Osteoblast (primary cell): ENCODE data around the gene RND3. TPM values are rescaled to one million over a fixed set of nuclear protein-coding genes. Genes with fewer than 3 reads are reported as not detected.

ENCODE experiments used
- DNase-seq: peaks from one replicate; pipeline ENCODE4 v3.0.0; 2011; ENCODE audit warnings: low spot score, mixed read lengths; ENCODE audit not compliant: insufficient read length; ENCODE audit errors: missing footprints
- H2AFZ ChIP-seq: 2 replicates; pipeline ENCODE4 v1.6.0; 2011; ENCODE audit warnings: mild to moderate bottlenecking, low read length
- H3K27ac ChIP-seq: 2 replicates; pipeline ENCODE4 v1.5.1; 2011; ENCODE audit warnings: mild to moderate bottlenecking, low read depth, low read length, moderate library complexity
- H3K27me3 ChIP-seq: 2 replicates; pipeline ENCODE4 v1.6.0; 2012; ENCODE audit warnings: mild to moderate bottlenecking, control low read depth, inconsistent platforms, low read length, moderate library complexity; ENCODE audit not compliant: insufficient read depth
- H3K36me3 ChIP-seq: 2 replicates; pipeline ENCODE4 v1.5.1; 2011; ENCODE audit warnings: mild to moderate bottlenecking, low read length, control low read depth, moderate library complexity; ENCODE audit not compliant: insufficient read depth
- H3K4me1 ChIP-seq: 2 replicates; pipeline ENCODE4 v1.5.1; 2011; ENCODE audit warnings: mild to moderate bottlenecking, low read length, control low read depth, moderate library complexity; ENCODE audit not compliant: insufficient read depth
- H3K4me2 ChIP-seq: 2 replicates; pipeline ENCODE4 v1.6.0; 2011; ENCODE audit warnings: mild to moderate bottlenecking, low read length; ENCODE audit not compliant: insufficient read depth
- H3K4me3 ChIP-seq: fragments of 200-600 bp; sonication (generic); 3 replicates; pipeline ENCODE4 v1.5.1; 2012; ENCODE audit warnings: mild to moderate bottlenecking, low read length, inconsistent platforms; ENCODE audit not compliant: insufficient read depth
- H3K79me2 ChIP-seq: 2 replicates; pipeline ENCODE4 v1.6.0; 2012; ENCODE audit warnings: mild to moderate bottlenecking, low read length, control low read depth, inconsistent platforms; ENCODE audit not compliant: insufficient read depth
- H3K9me3 ChIP-seq: 2 replicates; pipeline ENCODE4 v1.5.1; 2011; ENCODE audit warnings: low read depth, low read length, control low read depth
- H4K20me1 ChIP-seq: 2 replicates; pipeline ENCODE4 v1.6.0; 2012; ENCODE audit warnings: mild to moderate bottlenecking, low read length, control low read depth; ENCODE audit not compliant: insufficient read depth
- CTCF ChIP-seq: IDR thresholded peaks from 2 replicates; pipeline ENCODE4 v1.5.1; 2011; ENCODE audit warnings: mild to moderate bottlenecking, low read depth, low read length, moderate library complexity; ENCODE audit errors: extremely low read depth
- total RNA-seq: library from RNA; depleted of rRNA; stranded (reverse); fragments of >200 nt; gene quantifications from 2 replicates; pipeline ENCODE4 v1.2.3, GENCODE V29; 2012

RND3 gene
- total RNA-seq, 1 donor = 241 TPM

- H3K4me3 ChIP-seq = no peak overlapping the region
- no peaks in the 10 kb centered on the region for H3K9me3 ChIP-seq
- H2AFZ ChIP-seq = no peak overlapping the region
- peak overlapping the region; percentile 27 for H3K4me2 ChIP-seq
- no peak for TF ChIP-seq CTCF
- no peaks in the 10 kb centered on the region for H3K27me3 ChIP-seq
- H4K20me1 ChIP-seq = no peaks in the 10 kb centered on the region
- no peaks in the 10 kb centered on the region for H3K79me2 ChIP-seq
- H3K4me1 ChIP-seq = peaks cover 40% of the 10 kb centered on the region
- peak overlapping the region; percentile 78 for H3K27ac ChIP-seq
- DNase-seq = no peak
- no peaks in the 10 kb centered on the region for H3K36me3 ChIP-seq
These were observed 30.6 kb upstream of the RND3 start for GRCh38 chr2:150517951-150518680.

- DNase-seq = peak; percentile 41
- H3K27ac ChIP-seq = peak overlapping the region; percentile 15
These were observed 26.2 kb upstream of the RND3 start for GRCh38 chr2:150513647-150514046.

GRCh38 chr2:150508497-150509137 lies 21.1 kb upstream of the RND3 start:
- Histone ChIP-seq H3K79me2 (no peaks in the 10 kb centered on the region), H3K4me1 (peaks cover 4% of the 10 kb centered on the region)
- TF ChIP-seq CTCF = no peak

More at GRCh38 chr2:150513647-150514046, 26.2 kb upstream of the RND3 start:
- Histone ChIP-seq H3K36me3 (no peaks in the 10 kb centered on the region), H2AFZ (peak overlapping the region; percentile 30), H3K79me2 (no peaks in the 10 kb centered on the region), H3K9me3 (no peaks in the 10 kb centered on the region), H3K4me3 (no peak overlapping the region), H3K27me3 (no peaks in the 10 kb centered on the region), H4K20me1 (no peaks in the 10 kb centered on the region), H3K4me1 (peaks cover 16% of the 10 kb centered on the region), H3K4me2 (no peak overlapping the region)
- no peak for TF ChIP-seq CTCF

GRCh38 chr2:150507071-150507470 lies 19.6 kb upstream of the RND3 start:
- Histone ChIP-seq H3K9me3 (no peaks in the 10 kb centered on the region), H3K36me3 (no peaks in the 10 kb centered on the region), H3K79me2 (no peaks in the 10 kb centered on the region), H3K27me3 (no peaks in the 10 kb centered on the region), H3K27ac (no peak overlapping the region), H4K20me1 (no peaks in the 10 kb centered on the region), H3K4me2 (no peak overlapping the region), H3K4me3 (no peak overlapping the region), H3K4me1 (no peaks in the 10 kb centered on the region), H2AFZ (no peak overlapping the region)
- TF ChIP-seq CTCF = no peak
- no peak for DNase-seq

More at GRCh38 chr2:150508497-150509137, 21.1 kb upstream of the RND3 start:
- H2AFZ ChIP-seq = no peak overlapping the region
- DNase-seq = no peak
- no peaks in the 10 kb centered on the region for H4K20me1 ChIP-seq
- H3K4me2 ChIP-seq = no peak overlapping the region
- H3K9me3 ChIP-seq = no peaks in the 10 kb centered on the region
- no peaks in the 10 kb centered on the region for H3K36me3 ChIP-seq
- no peak overlapping the region for H3K27ac ChIP-seq
- no peak overlapping the region for H3K4me3 ChIP-seq
- no peaks in the 10 kb centered on the region for H3K27me3 ChIP-seq
